ENCODE measurements around the gene FNBP1.

The FNBP1 gene

DNA sequence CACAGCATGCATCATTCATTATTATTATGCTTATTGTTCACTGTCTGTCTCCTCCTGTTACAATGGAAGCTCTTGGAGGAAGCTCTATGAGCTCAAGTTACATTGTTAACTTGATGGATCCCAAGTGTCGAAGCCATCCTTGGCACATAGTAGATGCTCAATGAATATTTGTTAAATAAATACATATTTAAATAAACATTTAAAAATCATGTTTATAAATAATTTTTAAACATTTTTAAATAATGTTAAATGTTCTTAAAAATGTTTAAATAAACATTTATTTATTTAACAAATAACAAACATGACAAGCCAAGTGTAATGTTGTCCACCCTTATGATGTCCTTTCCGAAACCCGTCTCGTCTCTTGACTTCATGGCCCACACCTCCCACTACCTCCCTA, 138.3 kb downstream of the FNBP1 start:
- no peak overlapping the region for H3K4me3 ChIP-seq (ENCODE audit: low read depth, low read length)
- TF ChIP-seq, protein P1, sequence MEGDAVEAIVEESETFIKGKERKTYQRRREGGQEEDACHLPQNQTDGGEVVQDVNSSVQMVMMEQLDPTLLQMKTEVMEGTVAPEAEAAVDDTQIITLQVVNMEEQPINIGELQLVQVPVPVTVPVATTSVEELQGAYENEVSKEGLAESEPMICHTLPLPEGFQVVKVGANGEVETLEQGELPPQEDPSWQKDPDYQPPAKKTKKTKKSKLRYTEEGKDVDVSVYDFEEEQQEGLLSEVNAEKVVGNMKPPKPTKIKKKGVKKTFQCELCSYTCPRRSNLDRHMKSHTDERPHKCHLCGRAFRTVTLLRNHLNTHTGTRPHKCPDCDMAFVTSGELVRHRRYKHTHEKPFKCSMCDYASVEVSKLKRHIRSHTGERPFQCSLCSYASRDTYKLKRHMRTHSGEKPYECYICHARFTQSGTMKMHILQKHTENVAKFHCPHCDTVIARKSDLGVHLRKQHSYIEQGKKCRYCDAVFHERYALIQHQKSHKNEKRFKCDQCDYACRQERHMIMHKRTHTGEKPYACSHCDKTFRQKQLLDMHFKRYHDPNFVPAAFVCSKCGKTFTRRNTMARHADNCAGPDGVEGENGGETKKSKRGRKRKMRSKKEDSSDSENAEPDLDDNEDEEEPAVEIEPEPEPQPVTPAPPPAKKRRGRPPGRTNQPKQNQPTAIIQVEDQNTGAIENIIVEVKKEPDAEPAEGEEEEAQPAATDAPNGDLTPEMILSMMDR (IDR thresholded peaks at IDR 0.05; ENCODE audit: low read depth, low read length, missing control alignments), result no peak
- DNase-seq (ENCODE audit: low read depth), result no peak

DNA sequence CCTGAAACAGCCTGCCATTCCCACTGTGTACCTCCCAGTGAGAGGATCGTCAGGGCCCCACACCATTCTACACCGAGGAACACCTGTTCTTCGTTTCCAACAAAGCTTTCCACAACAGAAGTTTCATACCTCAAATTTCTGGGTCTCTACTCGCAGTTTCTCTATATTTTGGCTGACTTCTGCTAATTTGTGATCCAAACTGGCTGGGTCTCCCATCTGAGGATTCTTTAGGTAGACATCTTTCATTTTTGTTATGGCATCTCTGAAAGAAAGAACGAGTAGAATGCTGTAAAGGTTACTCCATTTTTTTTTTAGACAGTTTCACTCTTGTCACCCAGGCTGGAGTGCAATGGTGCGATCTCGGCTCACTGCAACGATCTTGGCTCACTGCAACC, 140.3 kb downstream of the FNBP1 start:
- DNase-seq (ENCODE audit: low read depth), result no peak
- TF ChIP-seq, protein P1 (IDR thresholded peaks at IDR 0.05; ENCODE audit: low read depth, low read length, missing control alignments), result no peak
- no peak overlapping the region for H3K4me3 ChIP-seq (ENCODE audit: low read depth, low read length)

DNA sequence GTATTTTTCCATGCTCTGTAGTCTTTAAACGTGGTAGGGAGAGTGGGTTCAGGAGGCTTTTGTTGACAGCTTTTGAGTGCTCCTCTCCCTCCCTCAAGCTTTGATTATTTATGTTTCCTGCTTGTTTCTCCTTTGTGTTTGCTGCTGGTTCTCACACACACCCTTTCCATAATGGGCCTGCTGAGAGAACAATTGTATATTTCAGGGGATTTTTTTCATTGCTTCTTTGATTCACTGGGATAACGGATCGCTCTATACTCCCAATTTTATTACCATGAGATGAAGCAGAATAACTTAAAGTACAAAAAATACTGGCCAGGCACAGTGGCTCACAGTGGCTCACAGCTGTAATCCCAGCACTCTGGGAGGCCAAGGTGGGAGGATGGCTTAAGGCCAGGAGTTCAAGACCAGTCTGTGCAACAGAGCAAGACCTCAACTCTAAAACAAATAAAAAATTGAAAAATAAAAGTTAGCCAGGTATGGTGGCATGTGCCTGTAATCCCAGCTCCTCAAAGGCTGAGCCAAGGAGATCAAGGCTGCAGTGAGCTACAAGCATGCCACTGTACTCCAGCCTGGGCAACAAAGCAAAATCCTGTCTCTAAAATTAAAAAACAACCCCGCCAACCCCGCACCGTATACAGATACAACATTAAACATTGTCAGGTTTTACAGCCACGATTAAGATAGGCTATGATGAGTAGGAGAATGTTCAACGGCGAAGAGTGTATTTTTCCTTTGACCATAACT, 140.8 kb downstream of the FNBP1 start:
- TF ChIP-seq, protein P1 (IDR thresholded peaks at IDR 0.05; ENCODE audit: low read depth, low read length, missing control alignments), result no peak
- no peak overlapping the region for H3K4me3 ChIP-seq (ENCODE audit: low read depth, low read length)
- DNase-seq (ENCODE audit: low read depth), result no peak

DNA sequence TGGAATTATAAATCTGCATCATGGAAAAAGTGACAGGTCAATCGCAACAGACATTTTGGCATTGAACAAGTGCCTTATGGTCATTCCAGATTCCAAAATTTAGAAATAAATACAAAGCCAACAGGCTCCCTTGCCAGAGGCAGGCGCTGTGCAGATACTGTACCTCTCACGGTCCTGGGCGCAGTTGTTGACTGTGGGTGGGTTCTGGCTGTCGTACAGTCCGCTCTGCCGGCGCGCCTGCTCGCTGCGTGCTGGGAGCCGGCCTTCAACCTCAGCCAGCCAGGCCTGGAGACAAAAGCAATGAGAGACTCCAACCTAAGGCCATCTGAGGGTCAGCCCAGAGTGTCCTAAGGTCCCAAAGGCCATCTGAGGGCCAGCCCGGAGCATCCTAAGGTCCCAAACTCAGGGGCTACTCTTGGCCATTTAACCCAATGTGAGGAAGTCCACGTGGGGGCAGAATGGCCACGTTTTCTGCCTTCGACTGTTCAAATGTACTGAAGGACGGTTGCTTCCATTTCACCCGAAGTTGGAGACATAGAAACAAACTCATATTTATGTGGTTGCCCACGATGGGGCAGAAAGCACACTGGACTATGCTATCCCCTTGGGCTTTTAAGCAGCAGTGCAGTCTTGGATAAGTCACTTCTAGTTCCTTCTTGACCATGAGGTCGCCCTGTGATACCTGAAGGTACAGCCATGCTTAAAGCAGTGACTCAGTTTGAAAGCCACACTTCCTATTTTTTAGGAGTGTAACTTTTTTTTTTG, 142.5 kb downstream of the FNBP1 start:
- H3K4me3 ChIP-seq (ENCODE audit: low read depth, low read length), result no peak overlapping the region
- peak; percentile 73 for DNase-seq (ENCODE audit: low read depth)
- TF ChIP-seq, protein P1 (IDR thresholded peaks at IDR 0.05; ENCODE audit: low read depth, low read length, missing control alignments), result no peak

DNA sequence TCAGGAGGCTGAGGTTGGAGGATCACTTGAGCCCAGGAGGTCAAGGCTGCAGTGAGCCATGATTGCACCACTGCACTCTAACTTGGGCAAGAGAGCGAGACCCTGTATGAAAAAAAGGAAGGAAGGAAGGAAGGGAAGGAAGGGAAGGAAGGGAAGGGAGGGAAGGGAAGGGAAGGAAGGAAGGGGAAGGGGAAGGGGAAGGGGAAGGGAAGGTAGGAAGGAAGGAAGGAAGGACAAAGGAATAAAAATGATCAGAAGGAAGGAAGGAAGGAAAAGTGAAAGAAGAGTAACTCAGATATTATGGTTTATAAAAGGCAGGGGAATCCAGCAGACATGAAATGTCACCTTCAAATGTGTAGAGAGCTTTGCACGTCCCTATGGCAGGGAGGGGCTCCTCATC, 143.4 kb downstream of the FNBP1 start:
- TF ChIP-seq, protein P1 (IDR thresholded peaks at IDR 0.05; ENCODE audit: low read depth, low read length, missing control alignments), result no peak
- no peak overlapping the region for H3K4me3 ChIP-seq (ENCODE audit: low read depth, low read length)
- no peak for DNase-seq (ENCODE audit: low read depth)

DNA sequence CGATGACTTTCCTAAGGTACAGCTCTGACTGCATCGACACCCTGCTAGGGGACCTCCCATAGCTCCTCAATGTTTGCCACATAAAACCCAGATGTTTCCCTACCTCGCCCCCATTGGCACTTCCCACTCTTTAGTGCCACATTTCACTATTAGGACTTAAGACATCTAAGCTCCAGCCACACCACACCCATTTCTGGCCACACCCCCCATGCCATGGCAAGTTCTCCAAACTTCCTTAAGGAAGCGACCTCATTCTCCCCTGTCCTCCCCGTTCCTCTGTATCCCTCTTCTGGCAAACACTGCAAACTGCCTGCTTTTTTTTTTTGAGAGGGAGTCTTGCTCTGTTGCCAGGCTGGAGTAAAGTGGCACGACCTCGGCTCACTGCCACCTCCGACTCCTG, 144.8 kb downstream of the FNBP1 start:
- DNase-seq (ENCODE audit: low read depth), result no peak
- TF ChIP-seq, protein P1 (IDR thresholded peaks at IDR 0.05; ENCODE audit: low read depth, low read length, missing control alignments), result no peak
- no peak overlapping the region for H3K4me3 ChIP-seq (ENCODE audit: low read depth, low read length)

Data from GM12864 (cell line).